Neuronal stem cell (in vitro differentiated cells): ENCODE measurements around the gene DLG2.

Experiments used
- DNase-seq: peaks from one replicate; pipeline ENCODE4 v3.0.0-alpha.2; 2013; ENCODE audit warnings: low spot score
- H2AFZ ChIP-seq: one replicate; pipeline ENCODE4 v1.6.1; 2013; ENCODE audit warnings: mild to moderate bottlenecking, low read length, inconsistent platforms
- H2AK5ac ChIP-seq: 2 replicates; pipeline ENCODE4 v1.6.1; 2013; ENCODE audit warnings: low read depth, mild to moderate bottlenecking, inconsistent platforms, low read length, moderate library complexity, mixed read lengths
- H2BK120ac ChIP-seq: 2 replicates; pipeline ENCODE4 v1.6.1; 2013; ENCODE audit warnings: low read depth, mild to moderate bottlenecking, inconsistent platforms, low read length, moderate library complexity, mixed read lengths
- H2BK12ac ChIP-seq: one replicate; pipeline ENCODE4 v1.6.1; 2013; ENCODE audit warnings: low read length, inconsistent platforms
- H2BK15ac ChIP-seq: 2 replicates; pipeline ENCODE4 v1.6.1; 2013; ENCODE audit warnings: mild to moderate bottlenecking, low read length, inconsistent platforms, mixed read lengths
- H2BK5ac ChIP-seq: one replicate; pipeline ENCODE4 v1.6.1; 2013; ENCODE audit warnings: inconsistent platforms, mild to moderate bottlenecking, low read length, moderate library complexity
- H3K14ac ChIP-seq: one replicate; pipeline ENCODE4 v1.6.1; 2013; ENCODE audit warnings: low read length, inconsistent platforms
- H3K18ac ChIP-seq: 2 replicates; pipeline ENCODE4 v1.6.1; 2013; ENCODE audit warnings: low read length, inconsistent platforms
- H3K23ac ChIP-seq: 2 replicates; pipeline ENCODE4 v1.6.1; 2013; ENCODE audit warnings: low read depth, mild to moderate bottlenecking, mixed read lengths, low read length, inconsistent platforms; ENCODE audit not compliant: poor library complexity
- H3K27ac ChIP-seq: replicated peaks from 3 replicates; pipeline ENCODE4 v1.5.1; 2013; ENCODE audit warnings: low read length, inconsistent platforms
- H3K27me3 ChIP-seq, 3 experiments: 2 replicates each; pipeline ENCODE4 v1.6.1; 2013; ENCODE audit warnings: low read length in 3 of 3, mild to moderate bottlenecking in 2 of 3, inconsistent platforms in 1 of 3, low read depth in 1 of 3, mixed read lengths in 1 of 3, moderate library complexity in 1 of 3; ENCODE audit not compliant: control insufficient read depth in 3 of 3, insufficient read depth in 3 of 3
- H3K36me3 ChIP-seq, 2 donors: replicated peaks in 1 of 2; 2 replicates each; pipeline ENCODE4 v1.6.1; 2013; ENCODE audit warnings: low read length in 2 of 2; ENCODE audit not compliant: control insufficient read depth in 2 of 2, insufficient read depth in 2 of 2
- H3K4ac ChIP-seq: 2 replicates; pipeline ENCODE4 v1.6.1; 2013; ENCODE audit warnings: inconsistent platforms, mild to moderate bottlenecking, low read length, moderate library complexity
- H3K4me1 ChIP-seq, 2 donors: 1 replicate in 1 of 2; 2 replicates in 1 of 2; pipeline ENCODE4 v1.6.1; 2013; ENCODE audit warnings: low read length in 2 of 2, low read depth in 1 of 2; ENCODE audit not compliant: control insufficient read depth in 2 of 2, insufficient read depth in 1 of 2
- H3K4me2 ChIP-seq: one replicate; pipeline ENCODE4 v1.6.1; 2013; ENCODE audit warnings: mild to moderate bottlenecking, low read length, inconsistent platforms; ENCODE audit not compliant: insufficient read depth, poor library complexity, severe bottlenecking
- H3K4me3 ChIP-seq, 2 donors: 2 replicates each; pipeline ENCODE4 v1.5.1; 2013; ENCODE audit warnings: low read length in 2 of 2, mild to moderate bottlenecking in 2 of 2, inconsistent platforms in 1 of 2, moderate library complexity in 1 of 2
- H3K79me1 ChIP-seq: one replicate; pipeline ENCODE4 v1.6.1; 2013; ENCODE audit warnings: low read depth, mild to moderate bottlenecking, inconsistent platforms, low read length, moderate library complexity
- H3K9ac ChIP-seq: one replicate; pipeline ENCODE4 v1.6.1; 2013; ENCODE audit warnings: mild to moderate bottlenecking, low read depth, low read length, inconsistent platforms; ENCODE audit not compliant: poor library complexity
- H3K9me3 ChIP-seq, 2 donors: replicated peaks in 1 of 2; 2 replicates each; pipeline versions ENCODE3 to v1.6.1; 2013; ENCODE audit warnings: low read length in 2 of 2, mild to moderate bottlenecking in 2 of 2, inconsistent platforms in 1 of 2, low read depth in 1 of 2, mixed read lengths in 1 of 2, moderate library complexity in 1 of 2; ENCODE audit not compliant: control insufficient read depth in 2 of 2, insufficient read depth in 1 of 2
- H4K8ac ChIP-seq: one replicate; pipeline ENCODE4 v1.6.1; 2013; ENCODE audit warnings: low read depth, mild to moderate bottlenecking, inconsistent platforms, low read length, moderate library complexity
- H4K91ac ChIP-seq: one replicate; pipeline ENCODE4 v1.6.1; 2013; ENCODE audit warnings: low read length, low read depth, mild to moderate bottlenecking, inconsistent platforms; ENCODE audit not compliant: poor library complexity
- WGBS, 2 donors: extraction: QIAGEN DNeasy Blood & Tissue Kit; methylation state at CpG; one replicate each; pipeline ENCODE4 v1.1.7; 2013; ENCODE audit warnings: missing lambda C conversion rate in 2 of 2, mixed read lengths in 1 of 2; ENCODE audit not compliant: insufficient read length in 2 of 2, insufficient replicate concordance in 1 of 2; ENCODE audit errors: extremely low coverage in 2 of 2; 5-methylcytosine and 5-hydroxymethylcytosine counted together

The DLG2 gene

DNA sequence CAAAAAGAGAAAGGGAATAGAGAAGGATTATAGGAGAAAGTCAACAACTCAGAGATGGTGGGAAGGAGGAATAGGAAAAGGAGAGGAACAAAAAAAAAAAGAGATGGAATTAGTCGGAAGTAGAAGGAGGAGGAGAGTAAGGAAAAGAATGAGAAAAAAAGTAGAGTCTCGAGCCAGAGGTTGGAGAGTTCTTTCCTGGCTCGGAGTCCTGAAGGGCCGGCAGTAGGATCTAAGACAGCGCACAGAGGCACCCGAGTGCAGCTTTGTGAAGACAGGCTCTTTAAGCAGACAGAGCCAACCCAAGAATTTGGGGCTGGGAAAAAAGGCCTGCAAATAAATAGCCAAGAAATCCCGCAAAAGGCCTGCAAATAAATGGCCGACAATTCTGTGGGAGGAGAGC is 2170.6 kb downstream of the DLG2 start:
- Histone ChIP-seq H3K36me3 (no peaks in the 10 kb centered on the region), H2AFZ (peak overlapping the region; percentile 87), H3K14ac (no peak overlapping the region), H3K18ac (no peak overlapping the region), H3K27me3 (no peaks in the 10 kb centered on the region), H3K9ac (no peak overlapping the region), H3K79me1 (no peaks in the 10 kb centered on the region), H2BK120ac (no peak overlapping the region), H4K91ac (no peak overlapping the region), H3K4me2 (no peak overlapping the region), H4K8ac (no peak overlapping the region), H2BK5ac (no peak overlapping the region), H3K4me3 (no peak overlapping the region), H3K27ac (no peak overlapping the region), H3K4me1 (peaks cover 4 to 22% of the 10 kb centered on the region in 2 donors), H2BK12ac (no peak overlapping the region), H3K4ac (no peak overlapping the region), H3K23ac (no peak overlapping the region), H3K9me3 (no peaks in the 10 kb centered on the region), H2AK5ac (no peak overlapping the region), H2BK15ac (no peak overlapping the region)
- no peak for DNase-seq
- 100% methylated on average over 1 of the region's 8 CpGs; no CpG with 5 or more reads in 1 of the 2 donors for WGBS, 2 donors

DNA sequence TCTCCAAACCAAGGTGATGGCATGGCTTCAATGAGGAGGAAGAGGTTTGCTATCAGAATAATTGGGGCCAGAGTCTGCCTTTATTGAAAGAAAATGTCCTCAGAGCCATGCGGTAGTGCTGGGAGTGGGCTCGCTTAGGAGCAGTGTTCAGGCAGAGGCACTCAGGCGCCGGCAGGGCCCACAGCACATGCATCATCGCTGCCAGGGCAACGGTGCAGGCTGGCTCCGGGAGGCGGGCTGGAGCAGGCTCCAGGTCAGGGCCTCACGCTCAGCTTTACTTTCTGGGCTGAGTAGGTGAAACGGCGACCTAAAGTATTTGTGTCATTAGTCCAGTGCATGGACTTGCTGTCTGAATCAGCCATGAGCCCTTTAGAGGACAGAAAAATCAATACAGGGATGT is 2171.1 kb downstream of the DLG2 start:
- Histone ChIP-seq H2BK120ac (no peak overlapping the region), H3K4me3 (peak overlapping the region in 1 of 2 donors; percentile 18), H2BK12ac (no peak overlapping the region), H2BK15ac (no peak overlapping the region), H3K4me2 (no peak overlapping the region), H3K4me1 (peaks cover 4 to 22% of the 10 kb centered on the region in 2 donors), H3K23ac (no peak overlapping the region), H3K27ac (no peak overlapping the region), H4K8ac (no peak overlapping the region), H2AFZ (peak overlapping the region; percentile 87), H3K18ac (peak overlapping the region; percentile 23), H3K79me1 (no peaks in the 10 kb centered on the region), H3K27me3 (no peaks in the 10 kb centered on the region), H3K36me3 (no peaks in the 10 kb centered on the region), H3K9me3 (no peaks in the 10 kb centered on the region), H3K4ac (no peak overlapping the region), H2AK5ac (no peak overlapping the region), H3K9ac (no peak overlapping the region), H4K91ac (no peak overlapping the region), H3K14ac (no peak overlapping the region), H2BK5ac (no peak overlapping the region)
- WGBS, 2 donors, result no CpG with 5 or more reads among the region's 11 CpGs
- DNase-seq, result peak; percentile 12

DNA sequence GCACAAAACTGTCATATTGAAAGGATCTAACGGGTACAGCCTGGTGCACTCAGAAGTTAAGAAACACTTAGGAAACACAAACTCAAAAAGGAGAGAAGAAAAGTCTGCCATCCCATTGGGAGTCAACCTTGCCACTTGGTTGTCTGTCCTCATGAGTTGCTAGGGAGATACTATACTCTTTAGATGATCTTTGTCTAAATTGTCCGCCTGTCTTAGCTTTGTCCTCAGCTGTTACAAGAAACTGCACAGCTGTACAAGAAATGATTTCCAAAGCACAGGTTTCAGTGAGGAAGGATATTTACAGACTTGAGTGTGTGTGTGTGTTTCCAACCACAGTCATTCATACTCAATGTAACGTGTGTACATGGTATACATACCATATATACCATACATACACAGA is 2171.8 kb downstream of the DLG2 start:
- H3K9ac ChIP-seq, result no peak overlapping the region
- H3K23ac ChIP-seq, result no peak overlapping the region
- peak overlapping the region; percentile 87 for H2AFZ ChIP-seq
- WGBS, 2 donors, result no CpG with 5 or more reads among the region's 3 CpGs
- H2BK15ac ChIP-seq, result no peak overlapping the region
- H2AK5ac ChIP-seq, result no peak overlapping the region
- no peak overlapping the region for H3K4me3 ChIP-seq
- DNase-seq, result no peak
- H3K18ac ChIP-seq, result no peak overlapping the region
- H2BK120ac ChIP-seq, result no peak overlapping the region
- H4K8ac ChIP-seq, result no peak overlapping the region
- no peaks in the 10 kb centered on the region for H3K79me1 ChIP-seq
- no peaks in the 10 kb centered on the region for H3K27me3 ChIP-seq
- H2BK5ac ChIP-seq, result no peak overlapping the region
- no peak overlapping the region for H3K4ac ChIP-seq
- H2BK12ac ChIP-seq, result no peak overlapping the region
- H3K9me3 ChIP-seq, result no peaks in the 10 kb centered on the region
- no peak overlapping the region for H3K14ac ChIP-seq
- no peak overlapping the region for H4K91ac ChIP-seq
- H3K27ac ChIP-seq, result no peak overlapping the region
- H3K36me3 ChIP-seq, result no peaks in the 10 kb centered on the region
- H3K4me1 ChIP-seq, result peaks cover 4 to 22% of the 10 kb centered on the region in 2 donors
- H3K4me2 ChIP-seq, result no peak overlapping the region

DNA sequence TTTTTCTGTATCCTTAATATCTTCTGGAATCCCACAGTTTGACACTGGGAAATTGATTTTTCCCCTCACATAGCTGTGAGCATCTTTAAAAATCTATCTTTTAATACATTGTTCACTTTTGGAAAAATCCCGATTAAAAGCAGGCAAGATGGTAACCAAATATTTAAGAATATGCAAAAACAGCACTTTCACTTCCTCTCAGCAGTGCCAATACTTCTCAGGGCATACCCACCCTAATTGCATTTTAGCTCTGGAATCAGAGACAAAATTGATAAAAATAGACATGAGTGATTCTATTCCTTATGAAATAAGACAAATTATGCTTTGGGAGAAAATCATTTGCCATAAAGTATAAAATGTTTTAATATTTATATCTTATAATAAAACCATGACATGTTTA is 2172.5 kb downstream of the DLG2 start:
- Histone ChIP-seq H3K23ac (no peak overlapping the region), H3K9me3 (no peaks in the 10 kb centered on the region), H2AK5ac (no peak overlapping the region), H3K27ac (no peak overlapping the region), H3K27me3 (no peaks in the 10 kb centered on the region), H3K4ac (no peak overlapping the region), H3K4me2 (no peak overlapping the region), H3K36me3 (no peaks in the 10 kb centered on the region), H3K4me3 (no peak overlapping the region), H2BK5ac (no peak overlapping the region), H3K18ac (no peak overlapping the region), H3K4me1 (peaks cover 4 to 22% of the 10 kb centered on the region in 2 donors), H4K91ac (no peak overlapping the region), H2BK15ac (no peak overlapping the region), H3K9ac (no peak overlapping the region), H2BK12ac (no peak overlapping the region), H3K14ac (no peak overlapping the region), H3K79me1 (no peaks in the 10 kb centered on the region), H2BK120ac (no peak overlapping the region), H4K8ac (no peak overlapping the region), H2AFZ (no peak overlapping the region)
- no peak for DNase-seq
- WGBS, 2 donors, result no CpG with 5 or more reads among the region's 1 CpG
